DOHH2 (cell line): Measurements from ENCODE around the gene CETN1.

Experiments used
- EZH2phosphoT487 ChIP-seq: fragments of 200-600 bp; sonication (generic); IDR thresholded peaks from 2 replicates; pipeline ENCODE4 v1.6.1; 2017; ENCODE audit warnings: borderline replicate concordance, mild to moderate bottlenecking, antibody characterized with exemption, low read length, moderate library complexity, mixed read lengths
- TF ChIP-seq, protein P1 (sequence below): fragments of 200-600 bp; sonication (generic); IDR thresholded peaks from one replicate; pipeline ENCODE4 v1.5.1; 2014; ENCODE audit warnings: antibody characterized with exemption, mild to moderate bottlenecking, low read depth, low read length; ENCODE audit not compliant: poor library complexity, severe bottlenecking

DNA sequence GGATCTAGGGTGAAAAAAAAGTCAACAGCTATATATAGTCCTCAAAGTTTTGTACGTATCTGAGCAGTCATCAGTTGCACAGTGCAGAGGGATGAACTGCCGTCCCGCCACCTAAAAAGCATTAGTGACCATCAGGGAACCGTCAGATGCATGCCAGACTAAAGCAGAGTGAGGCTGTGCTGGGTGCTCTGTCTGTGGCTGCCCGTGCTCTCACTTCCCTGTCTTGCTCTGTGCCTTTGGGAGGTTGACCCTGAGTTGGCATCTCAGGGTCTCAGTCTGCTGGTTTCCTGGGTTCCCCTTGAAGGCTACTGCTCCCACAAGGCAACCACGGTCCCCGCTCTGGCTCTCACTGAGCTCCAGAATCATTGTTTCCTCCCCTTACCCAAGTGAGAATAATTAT, 27.8 kb downstream of the CETN1 start:
- TF ChIP-seq, protein P1, sequence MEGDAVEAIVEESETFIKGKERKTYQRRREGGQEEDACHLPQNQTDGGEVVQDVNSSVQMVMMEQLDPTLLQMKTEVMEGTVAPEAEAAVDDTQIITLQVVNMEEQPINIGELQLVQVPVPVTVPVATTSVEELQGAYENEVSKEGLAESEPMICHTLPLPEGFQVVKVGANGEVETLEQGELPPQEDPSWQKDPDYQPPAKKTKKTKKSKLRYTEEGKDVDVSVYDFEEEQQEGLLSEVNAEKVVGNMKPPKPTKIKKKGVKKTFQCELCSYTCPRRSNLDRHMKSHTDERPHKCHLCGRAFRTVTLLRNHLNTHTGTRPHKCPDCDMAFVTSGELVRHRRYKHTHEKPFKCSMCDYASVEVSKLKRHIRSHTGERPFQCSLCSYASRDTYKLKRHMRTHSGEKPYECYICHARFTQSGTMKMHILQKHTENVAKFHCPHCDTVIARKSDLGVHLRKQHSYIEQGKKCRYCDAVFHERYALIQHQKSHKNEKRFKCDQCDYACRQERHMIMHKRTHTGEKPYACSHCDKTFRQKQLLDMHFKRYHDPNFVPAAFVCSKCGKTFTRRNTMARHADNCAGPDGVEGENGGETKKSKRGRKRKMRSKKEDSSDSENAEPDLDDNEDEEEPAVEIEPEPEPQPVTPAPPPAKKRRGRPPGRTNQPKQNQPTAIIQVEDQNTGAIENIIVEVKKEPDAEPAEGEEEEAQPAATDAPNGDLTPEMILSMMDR = no peak
- TF ChIP-seq EZH2phosphoT487 = no peak
